ENCODE data around the gene ZNF107.
"Not testable (repeated sequence)": the region's sequence is repeated elsewhere in the genome, so short reads cannot be mapped to it uniquely, and the experiment has no call there.

ZNF107 gene

GRCh38 chr7:64651203-64651602 lies 14.7 kb upstream of the ZNF107 start:
- DNase-seq: no peak

GRCh38 chr7:64651632-64652165 lies 14.2 kb upstream of the ZNF107 start:
- DNase-seq: no peak

- DNase-seq: no peak
Observed at GRCh38 chr7:64653721-64654401, 12.1 kb upstream of the ZNF107 start.

GRCh38 chr7:64654796-64655548 lies 11.0 kb upstream of the ZNF107 start:
- no peak for DNase-seq

- no peak for DNase-seq
Observed at GRCh38 chr7:64655811-64656210, 10.1 kb upstream of the ZNF107 start.

GRCh38 chr7:64656489-64656888 lies 9.4 kb upstream of the ZNF107 start:
- DNase-seq: no peak

- not testable (repeated sequence) for DNase-seq
Observed at GRCh38 chr7:64662091-64662490, 3.8 kb upstream of the ZNF107 start.

GRCh38 chr7:64666663-64667050 lies 724 bp downstream of the ZNF107 start:
- DNase-seq: no peak

- no peak for DNase-seq
Observed at GRCh38 chr7:64667311-64667710, 1.4 kb downstream of the ZNF107 start.

- DNase-seq: no peak
Observed at GRCh38 chr7:64672414-64672813, 6.5 kb downstream of the ZNF107 start.

- no peak for DNase-seq
Observed at GRCh38 chr7:64685091-64685490, 19.2 kb downstream of the ZNF107 start.

- no peak for DNase-seq
Observed at GRCh38 chr7:64685741-64686140, 19.8 kb downstream of the ZNF107 start.

- DNase-seq: no peak
Observed at GRCh38 chr7:64686493-64687184, 20.7 kb downstream of the ZNF107 start.

- no peak for DNase-seq
Observed at GRCh38 chr7:64687249-64687648, 21.3 kb downstream of the ZNF107 start.

GRCh38 chr7:64688988-64689387 lies 23.1 kb downstream of the ZNF107 start:
- DNase-seq: no peak

- no peak for DNase-seq
Observed at GRCh38 chr7:64691831-64692230, 25.9 kb downstream of the ZNF107 start.

GRCh38 chr7:64697863-64698262 lies 31.9 kb downstream of the ZNF107 start:
- not testable (repeated sequence) for DNase-seq

- DNase-seq: no peak
Observed at GRCh38 chr7:64706625-64707292, 40.8 kb downstream of the ZNF107 start.

- DNase-seq: not testable (repeated sequence)
Observed at GRCh38 chr7:64717896-64718295, 52.0 kb downstream of the ZNF107 start.

- no peak for DNase-seq
Observed at GRCh38 chr7:64729089-64729848, 63.3 kb downstream of the ZNF107 start.

- no peak for DNase-seq
Observed at GRCh38 chr7:64733550-64734240, 67.8 kb downstream of the ZNF107 start.

GRCh38 chr7:64736575-64736974 lies 70.6 kb downstream of the ZNF107 start:
- no peak for DNase-seq

Measured in right hindlimb (tissue), 1 donor.